ENCODE results near the gene VPS13C. TPM values are rescaled to one million over a fixed set of nuclear protein-coding genes. Genes with fewer than 3 reads are reported as not detected.

VPS13C gene
- total RNA-seq, 1 experiment from 2014 or later: 40.0 TPM

GRCh38 chr15:61978225-61978624, 82.0 kb downstream of the VPS13C start:
- Histone ChIP-seq H3K36me3 (ENCODE audit: low read depth) (no peaks in the 10 kb centered on the region; the same call in none of the 2 replicates), H3K9me3 (ENCODE audit: insufficient read depth, low read depth) (no peaks in the 10 kb centered on the region), H3K79me2 (ENCODE audit: low read depth) (no peaks in the 10 kb centered on the region), H3F3A (ENCODE audit: insufficient read depth, low read depth) (no peaks in the 10 kb centered on the region), H3K4me1 (replicated peaks; ENCODE audit: insufficient read depth) (no peaks in the 10 kb centered on the region), H3K9me2 (ENCODE audit: insufficient read depth) (no peaks in the 10 kb centered on the region), H2AFZ (no peak overlapping the region), H3K4me2 (no peak overlapping the region), H3K27ac (no peak overlapping the region), H4K20me1 (ENCODE audit: insufficient read depth) (no peaks in the 10 kb centered on the region), H3K27me3 (ENCODE audit: insufficient read depth, low read depth) (no peaks in the 10 kb centered on the region), H3K4me3 (no peak overlapping the region)
- ChIA-PET POLR2A (ENCODE audit: unreplicated experiment) (no interaction called here), CTCF (no interaction called here)
- intact Hi-C loops (cut with micrococcal nuclease; ENCODE audit: unreplicated experiment): no loop called here
- BruUV-seq (replicated peaks): no TSS peak
- DNase-seq: no peak
- TF ChIP-seq EZH2 (IDR thresholded peaks at IDR 0.05; ENCODE audit: low read depth) (no peak), CTCF (conservative IDR thresholded peaks at IDR 0.05) (no peak)

- Histone ChIP-seq H2AFZ (no peak overlapping the region), H3F3A (ENCODE audit: insufficient read depth, low read depth) (no peaks in the 10 kb centered on the region), H3K9me2 (ENCODE audit: insufficient read depth) (no peaks in the 10 kb centered on the region), H3K27ac (no peak overlapping the region), H3K4me1 (replicated peaks; ENCODE audit: insufficient read depth) (no peaks in the 10 kb centered on the region), H3K4me3 (no peak overlapping the region), H3K36me3 (ENCODE audit: low read depth) (no peaks in the 10 kb centered on the region; the same call in none of the 2 replicates), H3K27me3 (ENCODE audit: insufficient read depth, low read depth) (no peaks in the 10 kb centered on the region), H3K9me3 (ENCODE audit: insufficient read depth, low read depth) (no peaks in the 10 kb centered on the region), H4K20me1 (ENCODE audit: insufficient read depth) (no peaks in the 10 kb centered on the region), H3K79me2 (ENCODE audit: low read depth) (no peaks in the 10 kb centered on the region), H3K4me2 (no peak overlapping the region)
- ChIA-PET POLR2A (ENCODE audit: unreplicated experiment) (no interaction called here), CTCF (no interaction called here)
- intact Hi-C loops (cut with micrococcal nuclease; ENCODE audit: unreplicated experiment): no loop called here
- no peak for TF ChIP-seq EZH2 (IDR thresholded peaks at IDR 0.05; ENCODE audit: low read depth)
- no peak for TF ChIP-seq CTCF (conservative IDR thresholded peaks at IDR 0.05)
- BruUV-seq (replicated peaks): no TSS peak
- DNase-seq: peak in 1 of 2 experiments; percentile 55
These were observed 85.5 kb downstream of the VPS13C start for GRCh38 chr15:61974759-61975158.

- CTCF ChIA-PET: interaction anchor here (0.6 kb wide), 1 partner anchor 9 kb away, joined by 3 read pairs; no protein-coding TSS in a partner anchor
- intact Hi-C loops (cut with micrococcal nuclease; ENCODE audit: unreplicated experiment): no loop called here
- POLR2A ChIA-PET (ENCODE audit: unreplicated experiment): no interaction called here
- no peak for DNase-seq
- H3K27ac ChIP-seq: no peak overlapping the region
- no peak overlapping the region for H3K4me2 ChIP-seq
- no peak overlapping the region for H2AFZ ChIP-seq
- H3K36me3 ChIP-seq (ENCODE audit: low read depth): no peaks in the 10 kb centered on the region; the same call in none of the 2 replicates
- H3K4me3 ChIP-seq: no peak overlapping the region
- no peaks in the 10 kb centered on the region for H3K9me2 ChIP-seq (ENCODE audit: insufficient read depth)
- H3K79me2 ChIP-seq (ENCODE audit: low read depth): no peaks in the 10 kb centered on the region
- H3F3A ChIP-seq (ENCODE audit: insufficient read depth, low read depth): no peaks in the 10 kb centered on the region
- H3K4me1 ChIP-seq (replicated peaks; ENCODE audit: insufficient read depth): no peaks in the 10 kb centered on the region
- no peaks in the 10 kb centered on the region for H3K9me3 ChIP-seq (ENCODE audit: insufficient read depth, low read depth)
- no TSS peak for BruUV-seq (replicated peaks)
- no peaks in the 10 kb centered on the region for H3K27me3 ChIP-seq (ENCODE audit: insufficient read depth, low read depth)
- no peak for TF ChIP-seq EZH2 (IDR thresholded peaks at IDR 0.05; ENCODE audit: low read depth)
- no peak for TF ChIP-seq CTCF (conservative IDR thresholded peaks at IDR 0.05)
- H4K20me1 ChIP-seq (ENCODE audit: insufficient read depth): no peaks in the 10 kb centered on the region
These were observed 86.1 kb downstream of the VPS13C start for GRCh38 chr15:61974118-61974517.
